Measurements from ENCODE around the gene ACTR8.

ACTR8 gene

GRCh38 chr3:53817809-53818208, 64.1 kb downstream of the ACTR8 start:
- H3K4me3 ChIP-seq (ENCODE audit: low read depth, low read length) = no peak overlapping the region

GRCh38 chr3:53817211-53817610, 64.7 kb downstream of the ACTR8 start:
- no peak overlapping the region for H3K4me3 ChIP-seq (ENCODE audit: low read depth, low read length)

All from iPS-11a (cell line).